Right atrium auricular region (tissue), 2 donors: Measurements from ENCODE around the gene SHH. TPM values are rescaled to one million over a fixed set of nuclear protein-coding genes. Genes with fewer than 3 reads are reported as not detected.

Experiments
- DNase-seq: peaks from one replicate; pipeline ENCODE4 v3.0.0-alpha.2; 2019; ENCODE audit warnings: low spot score
- H3K27ac ChIP-seq, 2 donors: fragments of 200-600 bp; sonication (generic); 1 replicate in 1 of 2; 2 replicates in 1 of 2; pipeline ENCODE4 v1.5.1; 2016 to 2019
- H3K27me3 ChIP-seq, 2 donors: fragments of 200-600 bp; sonication (generic); one replicate each; pipeline versions ENCODE4 v1.5.1 to v1.6.0; 2017 to 2019
- H3K36me3 ChIP-seq: fragments of 200-600 bp; sonication (generic); one replicate; pipeline ENCODE4 v1.5.1; 2016
- H3K4me1 ChIP-seq, 2 donors: fragments of 200-600 bp; sonication (generic); one replicate each; pipeline versions ENCODE4 v1.5.1 to v1.6.0; 2017 to 2019
- H3K4me3 ChIP-seq, 2 donors: fragments of 200-600 bp; sonication (generic); 1 replicate in 1 of 2; 2 replicates in 1 of 2; pipeline ENCODE4 v1.5.1; 2017 to 2019; ENCODE audit warnings: mild to moderate bottlenecking in 1 of 2, moderate library complexity in 1 of 2
- H3K9me3 ChIP-seq, 2 donors: fragments of 200-600 bp; sonication (generic); one replicate each; pipeline ENCODE4 v1.5.1; 2019
- total RNA-seq, 2 donors: library from RNA; depleted of rRNA; stranded (reverse); fragments of >200 nt; gene quantifications; one replicate each; pipeline ENCODE4 v1.1.0, GENCODE V29; 2016
- TF ChIP-seq, protein P1 (sequence below), 2 donors: fragments of 200-600 bp; sonication (generic); IDR thresholded peaks; one replicate each; pipeline ENCODE4 v1.5.1; 2019; ENCODE audit warnings: antibody characterized with exemption in 2 of 2

The SHH gene
- total RNA-seq, 2 donors from 2014 or later, result not detected

- no peak overlapping the region for H3K27ac ChIP-seq
- no peaks in the 10 kb centered on the region for H3K9me3 ChIP-seq
- no peaks in the 10 kb centered on the region for H3K27me3 ChIP-seq
- TF ChIP-seq, protein P1, sequence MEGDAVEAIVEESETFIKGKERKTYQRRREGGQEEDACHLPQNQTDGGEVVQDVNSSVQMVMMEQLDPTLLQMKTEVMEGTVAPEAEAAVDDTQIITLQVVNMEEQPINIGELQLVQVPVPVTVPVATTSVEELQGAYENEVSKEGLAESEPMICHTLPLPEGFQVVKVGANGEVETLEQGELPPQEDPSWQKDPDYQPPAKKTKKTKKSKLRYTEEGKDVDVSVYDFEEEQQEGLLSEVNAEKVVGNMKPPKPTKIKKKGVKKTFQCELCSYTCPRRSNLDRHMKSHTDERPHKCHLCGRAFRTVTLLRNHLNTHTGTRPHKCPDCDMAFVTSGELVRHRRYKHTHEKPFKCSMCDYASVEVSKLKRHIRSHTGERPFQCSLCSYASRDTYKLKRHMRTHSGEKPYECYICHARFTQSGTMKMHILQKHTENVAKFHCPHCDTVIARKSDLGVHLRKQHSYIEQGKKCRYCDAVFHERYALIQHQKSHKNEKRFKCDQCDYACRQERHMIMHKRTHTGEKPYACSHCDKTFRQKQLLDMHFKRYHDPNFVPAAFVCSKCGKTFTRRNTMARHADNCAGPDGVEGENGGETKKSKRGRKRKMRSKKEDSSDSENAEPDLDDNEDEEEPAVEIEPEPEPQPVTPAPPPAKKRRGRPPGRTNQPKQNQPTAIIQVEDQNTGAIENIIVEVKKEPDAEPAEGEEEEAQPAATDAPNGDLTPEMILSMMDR (IDR thresholded peaks at IDR 0.05), result no peak
- H3K4me3 ChIP-seq, result no peak overlapping the region
- no peak for DNase-seq
- peaks cover 23% of the 10 kb centered on the region for H3K36me3 ChIP-seq
- peaks cover 0 to 8% of the 10 kb centered on the region in 2 donors for H3K4me1 ChIP-seq
These were observed 29.8 kb downstream of the SHH start for GRCh38 chr7:155782466-155782865.

GRCh38 chr7:155781433-155781832 is 30.8 kb downstream of the SHH start:
- peaks cover 27% of the 10 kb centered on the region for H3K36me3 ChIP-seq
- no peak overlapping the region for H3K4me3 ChIP-seq

DNA sequence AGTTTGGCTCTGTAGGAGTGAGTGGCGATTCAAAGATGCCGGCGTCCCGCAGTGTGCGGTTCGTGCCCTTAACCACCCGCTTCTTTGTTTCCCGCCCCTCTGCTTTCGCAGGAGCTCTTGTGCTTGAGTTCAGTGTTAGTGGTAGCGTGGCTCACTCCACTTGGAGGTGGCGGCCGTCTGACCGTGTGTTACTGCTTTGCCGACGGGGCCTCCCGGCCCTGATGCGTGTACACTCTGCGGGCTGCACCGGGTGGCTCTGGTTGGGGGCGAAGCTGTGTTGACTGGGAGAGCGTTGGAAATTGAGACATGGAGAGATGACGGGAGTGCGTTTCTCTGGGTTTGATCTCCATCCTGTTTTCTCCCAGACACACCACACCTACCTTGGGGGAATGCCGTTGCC is 31.4 kb downstream of the SHH start:
- TF ChIP-seq, protein P1 (IDR thresholded peaks at IDR 0.05), result no peak
- H3K9me3 ChIP-seq, result no peaks in the 10 kb centered on the region
- peaks cover 33% of the 10 kb centered on the region for H3K36me3 ChIP-seq
- no peak for DNase-seq
- H3K27me3 ChIP-seq, result no peaks in the 10 kb centered on the region
- H3K4me3 ChIP-seq, result no peak overlapping the region
- H3K4me1 ChIP-seq, result no peaks in the 10 kb centered on the region
- no peak overlapping the region for H3K27ac ChIP-seq

More at GRCh38 chr7:155781433-155781832, 30.8 kb downstream of the SHH start:
- Histone ChIP-seq H3K4me1 (no peaks in the 10 kb centered on the region), H3K27ac (no peak overlapping the region), H3K9me3 (no peaks in the 10 kb centered on the region), H3K27me3 (no peaks in the 10 kb centered on the region)
- TF ChIP-seq, protein P1 (IDR thresholded peaks at IDR 0.05), result no peak
- DNase-seq, result no peak

DNA sequence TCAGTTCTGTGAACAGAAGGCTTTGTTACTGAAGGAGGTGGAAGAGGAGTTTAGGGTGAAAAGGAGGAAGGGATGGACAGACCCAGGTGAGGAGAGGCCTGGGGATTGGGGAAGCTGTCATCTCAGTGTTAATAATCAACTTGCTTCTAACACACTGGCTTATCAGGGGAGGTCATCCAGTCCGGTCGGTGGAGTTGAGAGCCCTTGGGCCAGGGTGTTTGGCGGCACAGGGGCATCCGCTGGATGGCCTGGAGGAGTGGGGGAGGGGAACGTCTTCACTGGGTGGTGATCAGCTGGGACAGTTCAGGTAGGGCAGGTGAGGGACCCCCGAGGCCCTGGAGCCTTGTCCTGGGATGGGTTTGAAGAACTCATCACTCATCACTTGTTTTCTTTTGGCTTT is 33.9 kb downstream of the SHH start:
- no peaks in the 10 kb centered on the region for H3K4me1 ChIP-seq
- no peaks in the 10 kb centered on the region for H3K9me3 ChIP-seq
- no peak overlapping the region for H3K4me3 ChIP-seq
- peaks cover 47% of the 10 kb centered on the region for H3K36me3 ChIP-seq
- no peaks in the 10 kb centered on the region for H3K27me3 ChIP-seq
- TF ChIP-seq, protein P1 (IDR thresholded peaks at IDR 0.05), result no peak
- no peak overlapping the region for H3K27ac ChIP-seq
- DNase-seq, result no peak

GRCh38 chr7:155776606-155777005 is 35.7 kb downstream of the SHH start:
- Histone ChIP-seq H3K4me3 (no peak overlapping the region), H3K27ac (no peak overlapping the region), H3K4me1 (no peaks in the 10 kb centered on the region), H3K36me3 (peaks cover 47% of the 10 kb centered on the region), H3K9me3 (no peaks in the 10 kb centered on the region), H3K27me3 (no peaks in the 10 kb centered on the region)
- TF ChIP-seq, protein P1 (IDR thresholded peaks at IDR 0.05), result no peak
- no peak for DNase-seq

DNA sequence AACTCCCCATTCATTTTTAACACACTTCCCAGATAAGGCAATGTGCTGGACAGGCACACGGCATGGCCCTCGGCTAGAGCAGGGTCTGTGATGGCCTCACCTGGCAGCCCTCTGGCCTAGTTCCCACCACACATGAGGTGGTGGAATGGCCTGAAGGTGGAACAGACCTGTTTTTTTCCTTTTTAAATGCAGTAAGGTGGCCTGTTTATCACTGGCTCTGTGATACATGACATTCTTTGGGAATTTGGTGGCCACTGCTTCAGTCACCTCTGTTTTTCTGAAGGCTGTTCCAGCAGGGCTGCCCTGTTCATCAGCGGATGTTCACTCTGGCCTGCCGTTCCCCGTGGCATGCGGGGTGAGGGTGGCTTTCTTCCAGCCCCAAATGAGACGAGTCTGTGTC is 36.6 kb downstream of the SHH start:
- no peak overlapping the region for H3K27ac ChIP-seq
- DNase-seq, result no peak
- H3K4me1 ChIP-seq, result no peaks in the 10 kb centered on the region
- H3K36me3 ChIP-seq, result peaks cover 40% of the 10 kb centered on the region
- no peak overlapping the region for H3K4me3 ChIP-seq
- TF ChIP-seq, protein P1 (IDR thresholded peaks at IDR 0.05), result no peak
- no peaks in the 10 kb centered on the region for H3K9me3 ChIP-seq
- no peaks in the 10 kb centered on the region for H3K27me3 ChIP-seq
